HL-60 (cell line): ENCODE results near the gene BAHCC1.

Experiments used
- DNase-seq, 2 experiments: peaks; one replicate each; pipeline ENCODE4 v3.0.0-alpha.2; 2010 to 2020; ENCODE audit warnings: low read depth in 1 of 2, low spot score in 1 of 2
- H3K27ac ChIP-seq: fragments of 250-450 bp; sonication (Bioruptor Pico); replicated peaks from 2 replicates; pipeline ENCODE4 v1.5.1; 2020; ENCODE audit warnings: mild to moderate bottlenecking, moderate library complexity
- H3K27me3 ChIP-seq: fragments of 250-450 bp; sonication (Bioruptor Pico); 2 replicates; pipeline ENCODE4 v1.5.1; 2021; ENCODE audit warnings: mild to moderate bottlenecking, moderate library complexity; ENCODE audit not compliant: insufficient read depth, poor library complexity, severe bottlenecking
- H3K4me3 ChIP-seq: replicated peaks from 2 replicates; pipeline ENCODE4 v1.5.1; 2011; ENCODE audit warnings: mild to moderate bottlenecking, control low read depth, low read length; ENCODE audit not compliant: insufficient read depth
- CTCF ChIP-seq: IDR thresholded peaks from one replicate; pipeline ENCODE4 v1.5.1; 2011; ENCODE audit warnings: low read length, control low read depth, inconsistent platforms; ENCODE audit not compliant: insufficient read depth
- GABPA ChIP-seq: IDR thresholded peaks from 2 replicates; pipeline ENCODE4 v1.6.1; 2012; ENCODE audit warnings: low read depth
- POLR2AphosphoS5 ChIP-seq: IDR thresholded peaks from 2 replicates; pipeline ENCODE4 v1.6.1; 2012; ENCODE audit warnings: low read depth
- REST ChIP-seq: IDR thresholded peaks from 2 replicates; pipeline ENCODE4 v1.6.1; 2012; ENCODE audit warnings: low read depth; ENCODE audit not compliant: insufficient replicate concordance
- SPI1 ChIP-seq: IDR thresholded peaks from 2 replicates; pipeline ENCODE4 v1.6.1; 2012; ENCODE audit warnings: low read depth, mild to moderate bottlenecking, borderline replicate concordance

BAHCC1 gene

GRCh38 chr17:81464586-81464985 lies 69.3 kb downstream of the BAHCC1 start:
- no peak for DNase-seq
- TF ChIP-seq SPI1 (no peak), POLR2AphosphoS5 (no peak), REST (no peak), GABPA (no peak), CTCF (no peak)
- Histone ChIP-seq H3K27me3 (no peaks in the 10 kb centered on the region), H3K27ac (no peak overlapping the region; the same call in 1 of the 2 replicates), H3K4me3 (no peak overlapping the region)

- Histone ChIP-seq H3K4me3 (no peak overlapping the region), H3K27ac (no peak overlapping the region), H3K27me3 (no peaks in the 10 kb centered on the region)
- no peak for DNase-seq
- TF ChIP-seq CTCF (no peak), SPI1 (no peak), GABPA (no peak), POLR2AphosphoS5 (no peak; the same call in 1 of the 2 replicates), REST (no peak)
Measured at GRCh38 chr17:81465910-81466309, 70.7 kb downstream of the BAHCC1 start.

GRCh38 chr17:81466564-81467472 lies 71.6 kb downstream of the BAHCC1 start:
- DNase-seq, result no peak
- no peak overlapping the region for H3K27ac ChIP-seq
- no peaks in the 10 kb centered on the region for H3K27me3 ChIP-seq
- TF ChIP-seq CTCF, result no peak
- peak; percentile 29; the same call in 1 of the 2 replicates for TF ChIP-seq POLR2AphosphoS5
- no peak overlapping the region for H3K4me3 ChIP-seq
